Keratinocyte (primary cell): ENCODE data around the gene MAPKBP1. TPM values are rescaled to one million over a fixed set of nuclear protein-coding genes. Genes with fewer than 3 reads are reported as not detected.

ENCODE experiments used
- DNase-seq: peaks from one replicate; pipeline ENCODE4 v3.0.0-alpha.2; 2011; ENCODE audit warnings: low read depth, missing footprints, low spot score
- FAIRE-seq: peaks from 2 replicates; lab custom pipeline; 2011; peaks lifted over from hg19 to GRCh38; lab: Jason Lieb, UNC
- H2AFZ ChIP-seq: 2 replicates; pipeline ENCODE4 v1.6.0; 2012; ENCODE audit warnings: low read length, control low read depth, inconsistent platforms; ENCODE audit not compliant: control insufficient read depth
- H3K27ac ChIP-seq: 2 replicates; pipeline ENCODE4 v1.5.1; 2011; ENCODE audit warnings: low read length; ENCODE audit not compliant: control insufficient read depth, insufficient read depth
- H3K27me3 ChIP-seq: 3 replicates; pipeline ENCODE4 v1.6.0; 2011; ENCODE audit warnings: low read length; ENCODE audit not compliant: control insufficient read depth, insufficient read depth; ENCODE audit errors: extremely low read depth
- H3K36me3 ChIP-seq, 2 experiments: 2 replicates in 1 of 2; 3 replicates in 1 of 2; pipeline ENCODE4 v1.5.1; 2011; ENCODE audit warnings: low read length in 2 of 2, mild to moderate bottlenecking in 1 of 2; ENCODE audit not compliant: control insufficient read depth in 2 of 2, insufficient read depth in 2 of 2; ENCODE audit errors: extremely low read depth in 1 of 2
- H3K4me1 ChIP-seq: 3 replicates; pipeline ENCODE4 v1.5.1; 2011; ENCODE audit warnings: low read length; ENCODE audit not compliant: control insufficient read depth, insufficient read depth; ENCODE audit errors: extremely low read depth
- H3K4me2 ChIP-seq: 3 replicates; pipeline ENCODE4 v1.6.0; 2011; ENCODE audit warnings: low read depth, low read length; ENCODE audit not compliant: control insufficient read depth, insufficient read depth; ENCODE audit errors: extremely low read depth
- H3K4me3 ChIP-seq, 3 experiments: fragments of 200-600 bp in 1 of 3; sonication (generic) in 1 of 3; 2 replicates in 2 of 3; 3 replicates in 1 of 3; pipeline ENCODE4 v1.5.1; 2011 to 2016; ENCODE audit warnings: low read length in 3 of 3, mild to moderate bottlenecking in 3 of 3, control low read depth in 2 of 3, inconsistent platforms in 1 of 3, low read depth in 1 of 3, mixed read lengths in 1 of 3, mixed run types in 1 of 3, moderate library complexity in 1 of 3; ENCODE audit not compliant: control insufficient read depth in 2 of 3, insufficient read depth in 2 of 3; ENCODE audit errors: extremely low read depth in 1 of 3
- H3K79me2 ChIP-seq: 2 replicates; pipeline ENCODE4 v1.6.0; 2012; ENCODE audit warnings: low read length; ENCODE audit not compliant: control insufficient read depth, insufficient read depth
- H3K9ac ChIP-seq: 3 replicates; pipeline ENCODE4 v1.6.0; 2011; ENCODE audit warnings: low read length; ENCODE audit not compliant: control insufficient read depth, insufficient read depth; ENCODE audit errors: extremely low read depth
- H3K9me1 ChIP-seq: 3 replicates; pipeline ENCODE4 v1.6.0; 2011; ENCODE audit warnings: low read length; ENCODE audit not compliant: control insufficient read depth, insufficient read depth; ENCODE audit errors: extremely low read depth
- H3K9me3 ChIP-seq: 2 replicates; pipeline ENCODE4 v1.5.1; 2012; ENCODE audit warnings: low read depth, low read length; ENCODE audit not compliant: control insufficient read depth
- H4K20me1 ChIP-seq: 3 replicates; pipeline ENCODE4 v1.6.0; 2011; ENCODE audit warnings: low read length; ENCODE audit not compliant: control insufficient read depth, insufficient read depth; ENCODE audit errors: extremely low read depth
- EZH2 ChIP-seq: IDR thresholded peaks from one replicate; pipeline ENCODE4 v1.6.1; 2012; ENCODE audit warnings: inconsistent platforms, mild to moderate bottlenecking, low read length, moderate library complexity
- dilution Hi-C: fragments of 300-500 bp; cut with MboI; formaldehyde crosslinking; loops from one replicate; pipeline ENCODE4 v1.7.0; 2020; ENCODE audit warnings: low sequenced_read_pairs; ENCODE audit not compliant: extremely low pct_ligation_motif_present
- polyA plus RNA-seq, 5 experiments: library from polyadenylated mRNA; depleted of rRNA in 3 of 5; stranded (reverse) in 3 of 5; stranded (forward) in 1 of 5; unstranded in 1 of 5; fragments of >200 nt; gene quantifications; 1 replicate in 1 of 5; 2 replicates in 3 of 5; 3 replicates in 1 of 5; pipeline versions ENCODE4 v1.2.1 to v1.2.3, GENCODE V29; 2011 to 2012; ENCODE audit warnings: missing spikeins in 2 of 5, low read depth in 1 of 5, low replicate concordance in 1 of 5
- TF ChIP-seq, protein P1 (sequence below), 3 experiments: IDR thresholded peaks in 1 of 3; conservative IDR thresholded peaks in 1 of 3; optimal IDR thresholded peaks in 1 of 3; 2 replicates in 2 of 3; 3 replicates in 1 of 3; pipeline versions ENCODE3 to v1.5.1; 2011; ENCODE audit warnings: low read length in 3 of 3, mild to moderate bottlenecking in 3 of 3, moderate library complexity in 2 of 3, control low read depth in 1 of 3, inconsistent platforms in 1 of 3; ENCODE audit not compliant: insufficient read depth in 2 of 3; ENCODE audit errors: extremely low read depth in 1 of 3

MAPKBP1 gene
- polyA plus RNA-seq, 1 donor (not counting 4 experiments of a cell fraction or from before 2014, with no cell fraction given), result 18.3 TPM

DNA sequence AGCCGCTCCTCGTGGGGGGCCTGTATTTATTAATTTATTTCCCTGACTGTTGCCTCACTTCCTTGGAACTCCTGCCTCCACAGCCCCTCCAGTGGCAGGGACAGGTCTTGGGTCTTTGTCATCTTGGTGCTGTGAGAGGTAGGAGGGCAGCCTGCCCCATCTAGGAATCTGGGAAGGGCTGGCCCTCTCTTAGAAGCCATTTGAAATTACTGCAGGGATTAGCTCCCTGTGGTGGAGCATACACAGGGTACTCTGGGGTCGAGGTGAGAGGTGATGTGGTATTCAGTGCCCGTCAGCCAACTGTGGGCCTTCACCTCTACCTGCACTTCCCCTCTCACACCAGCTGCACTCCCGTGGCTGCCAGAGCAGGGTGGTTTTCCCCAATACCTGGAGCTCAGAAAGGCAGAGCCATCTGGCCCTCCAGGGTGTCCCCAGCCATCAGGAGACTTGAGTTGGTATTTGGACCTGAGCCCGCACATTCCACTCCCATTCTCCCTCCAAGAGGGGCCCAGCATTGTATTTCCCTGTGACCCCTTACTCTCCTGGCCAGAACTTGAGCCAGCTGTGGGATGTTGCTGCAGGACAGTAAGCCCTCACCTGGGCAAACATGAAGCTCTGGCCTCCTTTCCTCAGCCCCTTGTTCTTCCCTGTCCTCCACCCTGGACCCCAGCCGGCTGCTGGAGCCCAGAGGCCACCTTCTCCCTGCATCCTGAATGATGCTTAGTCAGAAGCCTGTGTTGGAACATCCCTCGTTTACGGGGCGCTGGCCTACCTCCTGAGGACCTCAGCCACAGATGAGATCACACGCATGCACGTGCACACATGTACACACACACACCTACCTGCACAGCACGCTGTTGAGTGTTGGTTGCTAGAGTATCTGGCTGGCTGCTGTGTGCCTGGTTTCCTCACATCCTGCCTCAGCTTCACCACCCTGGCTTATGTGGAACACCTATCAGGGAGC, 51.6 kb downstream of the MAPKBP1 start:
- dilution Hi-C loops, result no loop called here
- Histone ChIP-seq H3K27ac (peak overlapping the region; percentile 83), H2AFZ (no peak overlapping the region), H3K4me2 (no peak overlapping the region), H3K9me1 (no peaks in the 10 kb centered on the region), H3K9me3 (no peaks in the 10 kb centered on the region), H3K4me3 (no peak overlapping the region), H3K4me1 (peaks cover 41% of the 10 kb centered on the region), H3K36me3 (peaks cover 35 to 52% of the 10 kb centered on the region in 2 experiments), H3K9ac (peak overlapping the region; percentile 67), H4K20me1 (peaks cover 4% of the 10 kb centered on the region), H3K79me2 (peaks cover 6% of the 10 kb centered on the region), H3K27me3 (no peaks in the 10 kb centered on the region)
- DNase-seq, result no peak
- peak; percentile 82 for FAIRE-seq
- TF ChIP-seq, protein P1, sequence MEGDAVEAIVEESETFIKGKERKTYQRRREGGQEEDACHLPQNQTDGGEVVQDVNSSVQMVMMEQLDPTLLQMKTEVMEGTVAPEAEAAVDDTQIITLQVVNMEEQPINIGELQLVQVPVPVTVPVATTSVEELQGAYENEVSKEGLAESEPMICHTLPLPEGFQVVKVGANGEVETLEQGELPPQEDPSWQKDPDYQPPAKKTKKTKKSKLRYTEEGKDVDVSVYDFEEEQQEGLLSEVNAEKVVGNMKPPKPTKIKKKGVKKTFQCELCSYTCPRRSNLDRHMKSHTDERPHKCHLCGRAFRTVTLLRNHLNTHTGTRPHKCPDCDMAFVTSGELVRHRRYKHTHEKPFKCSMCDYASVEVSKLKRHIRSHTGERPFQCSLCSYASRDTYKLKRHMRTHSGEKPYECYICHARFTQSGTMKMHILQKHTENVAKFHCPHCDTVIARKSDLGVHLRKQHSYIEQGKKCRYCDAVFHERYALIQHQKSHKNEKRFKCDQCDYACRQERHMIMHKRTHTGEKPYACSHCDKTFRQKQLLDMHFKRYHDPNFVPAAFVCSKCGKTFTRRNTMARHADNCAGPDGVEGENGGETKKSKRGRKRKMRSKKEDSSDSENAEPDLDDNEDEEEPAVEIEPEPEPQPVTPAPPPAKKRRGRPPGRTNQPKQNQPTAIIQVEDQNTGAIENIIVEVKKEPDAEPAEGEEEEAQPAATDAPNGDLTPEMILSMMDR (optimal IDR thresholded peaks at IDR 0.05 in 1 of 3, IDR thresholded peaks at IDR 0.05 in 1 of 3, conservative IDR thresholded peaks at IDR 0.05 in 1 of 3; ENCODE audit: extremely low read depth in 1 of 3, insufficient read depth in 2 of 3, low read length in 3 of 3), result no peak
- no peak for TF ChIP-seq EZH2

DNA sequence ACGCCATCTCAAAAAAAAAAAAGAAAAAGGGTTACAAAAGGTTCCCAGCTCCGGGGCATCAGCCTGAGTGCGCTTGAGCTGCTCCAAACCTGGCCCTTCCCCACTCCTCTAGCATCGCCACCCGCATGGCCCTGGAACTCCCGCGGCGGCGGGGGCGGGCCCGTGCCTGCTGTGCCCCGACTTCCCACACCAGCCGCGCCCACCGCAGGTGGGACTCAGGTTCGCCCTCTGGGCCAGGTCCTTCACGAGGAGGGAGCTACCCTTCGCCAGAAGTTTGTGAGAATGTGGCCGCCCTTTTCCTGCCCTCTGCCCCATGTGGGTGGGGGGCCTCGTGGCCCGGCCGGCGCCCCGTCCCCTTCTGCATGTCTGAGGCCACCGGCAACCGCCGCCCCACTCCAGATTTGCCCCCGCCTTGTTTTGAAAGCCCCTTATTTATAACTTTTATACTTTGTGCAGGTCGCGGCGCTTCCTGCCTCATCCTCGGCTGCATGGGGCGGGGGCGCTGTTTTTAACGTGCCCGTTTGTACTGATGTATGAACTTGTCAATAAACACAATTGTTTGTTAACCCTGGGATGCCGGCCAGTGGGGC, 53.1 kb downstream of the MAPKBP1 start:
- peaks cover 56% of the 10 kb centered on the region for H3K4me1 ChIP-seq
- peak overlapping the region; percentile 70 for H3K9ac ChIP-seq
- peaks cover 23 to 45% of the 10 kb centered on the region in 2 experiments for H3K36me3 ChIP-seq
- peak overlapping the region; percentile 44 to 57 (median 47) for H3K4me3 ChIP-seq
- peaks cover 4% of the 10 kb centered on the region for H4K20me1 ChIP-seq
- H3K27me3 ChIP-seq, result no peaks in the 10 kb centered on the region
- H3K4me2 ChIP-seq, result peak overlapping the region; percentile 80
- no peaks in the 10 kb centered on the region for H3K9me1 ChIP-seq
- dilution Hi-C loops, result no loop called here
- DNase-seq (no peak), FAIRE-seq (no peak)
- H3K79me2 ChIP-seq, result peaks cover 6% of the 10 kb centered on the region
- no peak overlapping the region for H2AFZ ChIP-seq
- H3K27ac ChIP-seq, result peak overlapping the region; percentile 83
- TF ChIP-seq, protein P1 (optimal IDR thresholded peaks at IDR 0.05 in 1 of 3, IDR thresholded peaks at IDR 0.05 in 1 of 3, conservative IDR thresholded peaks at IDR 0.05 in 1 of 3; ENCODE audit: extremely low read depth in 1 of 3, insufficient read depth in 2 of 3, low read length in 3 of 3), result peak in 1 of 3 experiments; percentile 8
- no peak for TF ChIP-seq EZH2
- H3K9me3 ChIP-seq, result no peaks in the 10 kb centered on the region
